ENCODE data around the gene SERBP1.

The SERBP1 gene

DNA sequence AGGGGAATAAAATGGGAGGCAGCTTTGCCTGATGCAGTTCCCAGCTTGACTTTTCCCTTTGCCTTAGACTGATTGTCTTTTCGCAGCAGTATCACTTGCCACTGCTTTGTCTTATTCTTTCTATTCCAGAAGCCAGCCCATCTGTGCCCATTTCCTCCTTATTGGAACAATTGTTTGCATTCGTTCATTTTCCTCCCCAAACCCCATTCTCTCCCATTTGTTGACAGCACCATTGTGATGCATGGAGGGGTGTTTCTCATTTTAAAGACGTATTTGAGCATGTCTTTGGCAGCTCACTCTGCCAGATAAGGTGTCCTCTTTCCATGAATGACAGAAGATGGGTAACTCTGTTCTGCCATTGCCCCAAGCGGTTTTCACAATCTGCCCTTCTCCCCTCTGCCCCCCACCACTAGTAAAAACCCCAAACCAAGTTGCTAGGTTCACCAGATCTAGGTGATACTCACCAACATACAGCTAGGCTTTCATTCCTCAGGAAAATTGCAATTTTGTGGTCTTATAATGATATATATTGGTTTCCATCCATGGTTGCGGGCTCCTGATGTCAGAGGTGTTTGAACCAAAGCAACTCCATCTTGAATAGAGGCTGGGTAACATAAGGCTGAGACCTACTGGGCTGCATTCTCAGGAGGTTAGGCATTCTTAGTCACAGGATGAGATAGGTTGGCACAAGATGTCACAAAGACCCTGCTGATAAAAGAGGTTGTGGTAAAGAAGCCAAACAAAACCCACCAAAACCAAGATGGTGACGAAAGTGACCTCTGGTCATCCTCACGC, 30.8 kb downstream of the SERBP1 start:
- no peak overlapping the region for H3K4me3 ChIP-seq (ENCODE audit: low read depth, low read length)
- no peak for DNase-seq (ENCODE audit: low read depth)
- TF ChIP-seq CTCF (IDR thresholded peaks at IDR 0.05; ENCODE audit: low read depth, low read length, missing control alignments), result no peak

GRCh38 chr1:67394548-67394947, 35.7 kb downstream of the SERBP1 start:
- no peak for DNase-seq (ENCODE audit: low read depth)
- no peak overlapping the region for H3K4me3 ChIP-seq (ENCODE audit: low read depth, low read length)
- no peak for TF ChIP-seq CTCF (IDR thresholded peaks at IDR 0.05; ENCODE audit: low read depth, low read length, missing control alignments)

- no peak for TF ChIP-seq CTCF (IDR thresholded peaks at IDR 0.05; ENCODE audit: low read depth, low read length, missing control alignments)
- no peak for DNase-seq (ENCODE audit: low read depth)
- H3K4me3 ChIP-seq (ENCODE audit: low read depth, low read length), result no peak overlapping the region
Measured at GRCh38 chr1:67393737-67394136, 36.5 kb downstream of the SERBP1 start.

- no peak overlapping the region for H3K4me3 ChIP-seq (ENCODE audit: low read depth, low read length)
- no peak for TF ChIP-seq CTCF (IDR thresholded peaks at IDR 0.05; ENCODE audit: low read depth, low read length, missing control alignments)
- no peak for DNase-seq (ENCODE audit: low read depth)
Measured at GRCh38 chr1:67393240-67393639, 37.0 kb downstream of the SERBP1 start.

GRCh38 chr1:67390041-67390887, 39.9 kb downstream of the SERBP1 start:
- no peak overlapping the region for H3K4me3 ChIP-seq (ENCODE audit: low read depth, low read length)

GRCh38 chr1:67383999-67384638, 46.1 kb downstream of the SERBP1 start:
- H3K4me3 ChIP-seq (ENCODE audit: low read depth, low read length), result no peak overlapping the region
- no peak for TF ChIP-seq CTCF (IDR thresholded peaks at IDR 0.05; ENCODE audit: low read depth, low read length, missing control alignments)
- no peak for DNase-seq (ENCODE audit: low read depth)

More at GRCh38 chr1:67390041-67390887, 39.9 kb downstream of the SERBP1 start:
- no peak for DNase-seq (ENCODE audit: low read depth)
- no peak for TF ChIP-seq CTCF (IDR thresholded peaks at IDR 0.05; ENCODE audit: low read depth, low read length, missing control alignments)

Data from GM12864 (cell line).